ENCODE data around the gene PRX. TPM values are rescaled to one million over a fixed set of nuclear protein-coding genes. Genes with fewer than 3 reads are reported as not detected.
"Not testable (repeated sequence)": the region's sequence is repeated elsewhere in the genome, so short reads cannot be mapped to it uniquely, and the experiment has no call there.

The PRX gene
- total RNA-seq, 2 donors from 2014 or later = 1.4 to 1.7 TPM

- TF ChIP-seq CTCF (IDR thresholded peaks at IDR 0.05) = no peak
- H3K4me1 ChIP-seq = no peaks in the 10 kb centered on the region
- no peak overlapping the region for H3K27ac ChIP-seq
- intact Hi-C loops (cut with DNase I) = no loop called here
- H3K27me3 ChIP-seq = no peaks in the 10 kb centered on the region
- no peak for DNase-seq
- H3K36me3 ChIP-seq = no peaks in the 10 kb centered on the region
- no peak overlapping the region for H3K4me3 ChIP-seq
- no peaks in the 10 kb centered on the region for H3K9me3 ChIP-seq
- H3K9ac ChIP-seq (ENCODE audit: low read depth in 2 of 2, low read length in 2 of 2) = no peak overlapping the region
These were observed 35.2 kb downstream of the PRX start for GRCh38 chr19:40377876-40378385.

- Histone ChIP-seq H3K4me3 (no peak overlapping the region), H3K9me3 (no peaks in the 10 kb centered on the region), H3K4me1 (no peaks in the 10 kb centered on the region), H3K27me3 (no peaks in the 10 kb centered on the region), H3K36me3 (no peaks in the 10 kb centered on the region), H3K27ac (no peak overlapping the region), H3K9ac (ENCODE audit: low read depth in 2 of 2, low read length in 2 of 2) (no peak overlapping the region)
- intact Hi-C loops (cut with DNase I) = no loop called here
- DNase-seq = no peak
- no peak for TF ChIP-seq CTCF (IDR thresholded peaks at IDR 0.05)
These were observed 36.8 kb downstream of the PRX start for GRCh38 chr19:40376286-40376862.

- Histone ChIP-seq H3K27me3 (no peaks in the 10 kb centered on the region), H3K36me3 (no peaks in the 10 kb centered on the region), H3K9me3 (no peaks in the 10 kb centered on the region), H3K4me1 (no peaks in the 10 kb centered on the region), H3K9ac (ENCODE audit: low read depth in 2 of 2, low read length in 2 of 2) (no peak overlapping the region), H3K27ac (no peak overlapping the region), H3K4me3 (no peak overlapping the region)
- intact Hi-C loops (cut with DNase I) = no loop called here
- TF ChIP-seq CTCF (IDR thresholded peaks at IDR 0.05) = no peak
- DNase-seq = no peak
These were observed 39.1 kb downstream of the PRX start for GRCh38 chr19:40374084-40374483.

GRCh38 chr19:40371802-40372122 is 41.4 kb downstream of the PRX start:
- no peak overlapping the region for H3K27ac ChIP-seq
- no peaks in the 10 kb centered on the region for H3K36me3 ChIP-seq
- no peaks in the 10 kb centered on the region for H3K27me3 ChIP-seq
- DNase-seq = no peak
- no peaks in the 10 kb centered on the region for H3K4me1 ChIP-seq
- intact Hi-C loops (cut with DNase I) = no loop called here
- no peak overlapping the region for H3K9ac ChIP-seq (ENCODE audit: low read depth in 2 of 2, low read length in 2 of 2)
- no peak overlapping the region for H3K4me3 ChIP-seq
- TF ChIP-seq CTCF (IDR thresholded peaks at IDR 0.05) = no peak
- no peaks in the 10 kb centered on the region for H3K9me3 ChIP-seq

- H3K27me3 ChIP-seq = no peaks in the 10 kb centered on the region
- no peaks in the 10 kb centered on the region for H3K9me3 ChIP-seq
- no peak for TF ChIP-seq CTCF (IDR thresholded peaks at IDR 0.05)
- no peak for DNase-seq
- H3K27ac ChIP-seq = no peak overlapping the region
- H3K4me1 ChIP-seq = no peaks in the 10 kb centered on the region
- no peaks in the 10 kb centered on the region for H3K36me3 ChIP-seq
- intact Hi-C loops (cut with DNase I) = no loop called here
- no peak overlapping the region for H3K9ac ChIP-seq (ENCODE audit: low read depth in 2 of 2, low read length in 2 of 2)
- no peak overlapping the region for H3K4me3 ChIP-seq
These were observed 42.0 kb downstream of the PRX start for GRCh38 chr19:40370997-40371801.

- H3K27me3 ChIP-seq; H3K4me3 ChIP-seq; H3K4me1 ChIP-seq; intact Hi-C loops (cut with DNase I); H3K9ac ChIP-seq (ENCODE audit: low read depth in 2 of 2, low read length in 2 of 2); H3K36me3 ChIP-seq; H3K27ac ChIP-seq; H3K9me3 ChIP-seq; DNase-seq: not testable (repeated sequence)
These were observed 42.9 kb downstream of the PRX start for GRCh38 chr19:40370253-40370652.

Measured in colonic mucosa (tissue), 4 donors.